Non-pigmented ciliary epithelial cell (primary cell): ENCODE measurements around the gene POLR3A.

Experiments used
- DNase-seq: peaks from one replicate; pipeline ENCODE4 v3.0.0-alpha.2; 2010; ENCODE audit warnings: low read depth

POLR3A gene

GRCh38 chr10:78046711-78047269 lies 17.5 kb upstream of the POLR3A start:
- DNase-seq = no peak

GRCh38 chr10:78045856-78046255 lies 16.5 kb upstream of the POLR3A start:
- DNase-seq = no peak

GRCh38 chr10:78045237-78045636 lies 15.9 kb upstream of the POLR3A start:
- no peak for DNase-seq

GRCh38 chr10:78044699-78045098 lies 15.4 kb upstream of the POLR3A start:
- DNase-seq = no peak

GRCh38 chr10:78044179-78044578 lies 14.9 kb upstream of the POLR3A start:
- DNase-seq = no peak

GRCh38 chr10:78042752-78043104 lies 13.4 kb upstream of the POLR3A start:
- no peak for DNase-seq

GRCh38 chr10:78042058-78042751 lies 12.9 kb upstream of the POLR3A start:
- no peak for DNase-seq

- DNase-seq = no peak
Observed at GRCh38 chr10:78041170-78042057, 12.1 kb upstream of the POLR3A start.

- no peak for DNase-seq
Observed at GRCh38 chr10:78039743-78040142, 10.4 kb upstream of the POLR3A start.

GRCh38 chr10:78038791-78039547 lies 9.7 kb upstream of the POLR3A start:
- DNase-seq = no peak

- no peak for DNase-seq
Observed at GRCh38 chr10:78038105-78038504, 8.8 kb upstream of the POLR3A start.

GRCh38 chr10:78035933-78036583 lies 6.7 kb upstream of the POLR3A start:
- no peak for DNase-seq

- DNase-seq = no peak
Observed at GRCh38 chr10:78035437-78035836, 6.1 kb upstream of the POLR3A start.

GRCh38 chr10:78035025-78035424 lies 5.7 kb upstream of the POLR3A start:
- no peak for DNase-seq

GRCh38 chr10:78033637-78034470 lies 4.5 kb upstream of the POLR3A start, which contains the start of gene RPS24:
Gene RPS24, plus strand, starts transcription at chr10:78033863. Its CDS starts 39 bp downstream, at chr10:78033902.
- DNase-seq = peak; percentile 95

GRCh38 chr10:78033387-78033636 lies 4.0 kb upstream of the POLR3A start:
- no peak for DNase-seq

GRCh38 chr10:78028438-78029268 lies 662 bp downstream of the POLR3A start:
- DNase-seq = no peak

- no peak for DNase-seq
Observed at GRCh38 chr10:78025685-78026364, 3.5 kb downstream of the POLR3A start.

- no peak for DNase-seq
Observed at GRCh38 chr10:78023741-78024140, 5.6 kb downstream of the POLR3A start.

GRCh38 chr10:78021201-78021600 lies 8.1 kb downstream of the POLR3A start:
- no peak for DNase-seq
